ENCODE measurements around the gene VCAN. TPM values are rescaled to one million over a fixed set of nuclear protein-coding genes. Genes with fewer than 3 reads are reported as not detected.
A peak's percentile ranks its signal among the peaks of the same experiment; 100 is the strongest.

VCAN gene
- total RNA-seq, 1 experiment from 2014 or later: 31.4 TPM

GRCh38 chr5:83576341-83576740, 104.8 kb downstream of the VCAN start:
- BruUV-seq (replicated peaks): no TSS peak
- H3K27ac Mint-ChIP-seq (ENCODE audit: unreplicated experiment): peak overlapping the region; percentile 77
- H3K9me3 Mint-ChIP-seq (ENCODE audit: low read depth, unreplicated experiment): peaks cover 6% of the 10 kb centered on the region
- no peak overlapping the region for H3K4me3 Mint-ChIP-seq (ENCODE audit: low read depth, unreplicated experiment)
- intact Hi-C loops (cut with micrococcal nuclease; ENCODE audit: unreplicated experiment): loop anchor here (1.0 kb wide), 1 partner anchor 8 kb away; no protein-coding TSS in a partner anchor
- H3K27me3 Mint-ChIP-seq (ENCODE audit: unreplicated experiment): no peaks in the 10 kb centered on the region
- H3K36me3 Mint-ChIP-seq (ENCODE audit: insufficient read depth, unreplicated experiment): peaks cover 13% of the 10 kb centered on the region
- no peak for DNase-seq
- peaks cover 41% of the 10 kb centered on the region for H3K4me1 Mint-ChIP-seq (ENCODE audit: low read depth, unreplicated experiment)
- TF ChIP-seq, protein P1, sequence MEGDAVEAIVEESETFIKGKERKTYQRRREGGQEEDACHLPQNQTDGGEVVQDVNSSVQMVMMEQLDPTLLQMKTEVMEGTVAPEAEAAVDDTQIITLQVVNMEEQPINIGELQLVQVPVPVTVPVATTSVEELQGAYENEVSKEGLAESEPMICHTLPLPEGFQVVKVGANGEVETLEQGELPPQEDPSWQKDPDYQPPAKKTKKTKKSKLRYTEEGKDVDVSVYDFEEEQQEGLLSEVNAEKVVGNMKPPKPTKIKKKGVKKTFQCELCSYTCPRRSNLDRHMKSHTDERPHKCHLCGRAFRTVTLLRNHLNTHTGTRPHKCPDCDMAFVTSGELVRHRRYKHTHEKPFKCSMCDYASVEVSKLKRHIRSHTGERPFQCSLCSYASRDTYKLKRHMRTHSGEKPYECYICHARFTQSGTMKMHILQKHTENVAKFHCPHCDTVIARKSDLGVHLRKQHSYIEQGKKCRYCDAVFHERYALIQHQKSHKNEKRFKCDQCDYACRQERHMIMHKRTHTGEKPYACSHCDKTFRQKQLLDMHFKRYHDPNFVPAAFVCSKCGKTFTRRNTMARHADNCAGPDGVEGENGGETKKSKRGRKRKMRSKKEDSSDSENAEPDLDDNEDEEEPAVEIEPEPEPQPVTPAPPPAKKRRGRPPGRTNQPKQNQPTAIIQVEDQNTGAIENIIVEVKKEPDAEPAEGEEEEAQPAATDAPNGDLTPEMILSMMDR (IDR thresholded peaks at IDR 0.05; ENCODE audit: unreplicated experiment): no peak
- CTCF ChIA-PET: no interaction called here

GRCh38 chr5:83577036-83577636, 105.6 kb downstream of the VCAN start:
- peaks cover 48% of the 10 kb centered on the region for H3K4me1 Mint-ChIP-seq (ENCODE audit: low read depth, unreplicated experiment)
- H3K27me3 Mint-ChIP-seq (ENCODE audit: unreplicated experiment): no peaks in the 10 kb centered on the region
- peak overlapping the region; percentile 77 for H3K27ac Mint-ChIP-seq (ENCODE audit: unreplicated experiment)
- peak; percentile 80 for DNase-seq
- CTCF ChIA-PET: interaction anchor here (0.6 kb wide), 1 partner anchor 1137 kb away, joined by 4 read pairs; no protein-coding TSS in a partner anchor
- no TSS peak for BruUV-seq (replicated peaks)
- intact Hi-C loops (cut with micrococcal nuclease; ENCODE audit: unreplicated experiment): no loop called here
- peak overlapping the region; percentile 10 for H3K4me3 Mint-ChIP-seq (ENCODE audit: low read depth, unreplicated experiment)
- peaks cover 13% of the 10 kb centered on the region for H3K36me3 Mint-ChIP-seq (ENCODE audit: insufficient read depth, unreplicated experiment)
- TF ChIP-seq, protein P1 (IDR thresholded peaks at IDR 0.05; ENCODE audit: unreplicated experiment): no peak
- peaks cover 6% of the 10 kb centered on the region for H3K9me3 Mint-ChIP-seq (ENCODE audit: low read depth, unreplicated experiment)

- no peaks in the 10 kb centered on the region for H3K36me3 Mint-ChIP-seq (ENCODE audit: insufficient read depth, unreplicated experiment)
- TF ChIP-seq, protein P1 (IDR thresholded peaks at IDR 0.05; ENCODE audit: unreplicated experiment): no peak
- no peak for DNase-seq
- CTCF ChIA-PET: interaction anchor here (1.5 kb wide), 1 partner anchor 11 kb away, joined by 3 read pairs; no protein-coding TSS in a partner anchor
- intact Hi-C loops (cut with micrococcal nuclease; ENCODE audit: unreplicated experiment): no loop called here
- peaks cover 27% of the 10 kb centered on the region for H3K4me1 Mint-ChIP-seq (ENCODE audit: low read depth, unreplicated experiment)
- H3K9me3 Mint-ChIP-seq (ENCODE audit: low read depth, unreplicated experiment): no peaks in the 10 kb centered on the region
- no peak overlapping the region for H3K27ac Mint-ChIP-seq (ENCODE audit: unreplicated experiment)
- no peaks in the 10 kb centered on the region for H3K27me3 Mint-ChIP-seq (ENCODE audit: unreplicated experiment)
- H3K4me3 Mint-ChIP-seq (ENCODE audit: low read depth, unreplicated experiment): no peak overlapping the region
- no TSS peak for BruUV-seq (replicated peaks)
These were observed 112.3 kb downstream of the VCAN start for GRCh38 chr5:83583859-83584258.

DNA sequence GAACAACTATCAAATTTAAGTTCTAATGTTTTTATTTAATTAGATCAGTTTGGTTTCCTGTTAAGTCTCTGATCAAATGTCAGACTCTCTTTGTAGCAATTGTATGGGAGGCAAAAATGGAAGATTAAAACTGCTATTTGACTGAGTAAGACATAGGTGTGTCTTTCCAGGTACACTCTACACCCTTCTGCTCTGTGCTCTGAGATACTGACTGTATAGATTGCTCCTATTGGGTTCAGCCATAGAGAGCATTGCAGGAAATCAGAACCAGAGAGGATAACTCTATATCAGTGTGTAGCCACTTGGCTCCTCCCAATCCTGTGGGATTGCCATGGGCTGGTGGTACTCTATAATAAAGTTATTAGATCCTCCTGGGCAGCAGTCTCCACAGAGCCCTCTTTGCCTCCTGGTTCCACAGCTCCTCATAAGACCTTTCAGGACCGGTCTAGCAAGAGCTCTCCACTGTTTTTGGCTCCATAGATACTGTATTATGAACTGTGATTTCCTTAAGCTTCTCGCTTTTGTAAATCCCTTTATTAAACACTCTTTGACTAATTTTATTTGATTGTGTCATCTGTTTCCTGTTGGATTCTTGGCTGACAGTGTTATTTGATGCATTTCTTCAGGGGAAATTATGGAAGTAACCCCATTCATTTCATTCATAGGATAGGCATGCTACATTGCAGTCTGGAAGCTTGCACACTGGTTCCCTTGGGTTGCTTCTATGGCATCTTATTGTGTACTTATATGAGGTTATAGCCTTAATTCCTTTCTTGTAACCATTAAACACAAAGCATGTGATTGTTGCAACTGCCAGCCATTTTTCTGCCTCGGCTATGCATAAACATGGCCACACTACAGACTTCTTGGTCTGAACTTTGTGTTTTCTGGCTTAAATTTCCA, 115.6 kb downstream of the VCAN start:
- H3K36me3 Mint-ChIP-seq (ENCODE audit: insufficient read depth, unreplicated experiment): no peaks in the 10 kb centered on the region
- CTCF ChIA-PET: no interaction called here
- no peak overlapping the region for H3K4me3 Mint-ChIP-seq (ENCODE audit: low read depth, unreplicated experiment)
- H3K9me3 Mint-ChIP-seq (ENCODE audit: low read depth, unreplicated experiment): no peaks in the 10 kb centered on the region
- no peaks in the 10 kb centered on the region for H3K27me3 Mint-ChIP-seq (ENCODE audit: unreplicated experiment)
- TF ChIP-seq, protein P1 (IDR thresholded peaks at IDR 0.05; ENCODE audit: unreplicated experiment): no peak
- intact Hi-C loops (cut with micrococcal nuclease; ENCODE audit: unreplicated experiment): no loop called here
- no TSS peak for BruUV-seq (replicated peaks)
- DNase-seq: no peak
- peaks cover 22% of the 10 kb centered on the region for H3K4me1 Mint-ChIP-seq (ENCODE audit: low read depth, unreplicated experiment)
- no peak overlapping the region for H3K27ac Mint-ChIP-seq (ENCODE audit: unreplicated experiment)
